CD4-positive, alpha-beta T cell (primary cell): ENCODE measurements around the gene MYO18A. TPM values are rescaled to one million over a fixed set of nuclear protein-coding genes. Genes with fewer than 3 reads are reported as not detected.
"Not testable (repeated sequence)": the region's sequence is repeated elsewhere in the genome, so short reads cannot be mapped to it uniquely, and the experiment has no call there.

ENCODE experiments used
- ATAC-seq: fragments of 200-7000 bp; cut with Tn5 transposase; one replicate; pipeline ENCODE4 v1.10.0; 2022; ENCODE audit warnings: mild to moderate bottlenecking; ENCODE audit not compliant: poor library complexity
- CTCF ChIA-PET: fragments of 350-600 bp; sonication (Branson Sonifier 250); formaldehyde crosslinking; loops from one replicate; lab custom pipeline; 2021; ENCODE audit warnings: antibody characterized with exemption, inconsistent platforms; lab: Charles Lee
- POLR2A ChIA-PET: fragments of 350-600 bp; sonication (Branson Sonifier 250); formaldehyde crosslinking; loops from one replicate; lab custom pipeline; 2021; ENCODE audit warnings: antibody characterized with exemption, inconsistent platforms; lab: Charles Lee
- DNase-seq, 14 experiments: peaks; one replicate each; pipeline ENCODE4 v3.0.0-alpha.2; 2013 to 2020; ENCODE audit warnings: mixed read lengths in 2 of 14
- H3K27ac ChIP-seq, 2 donors: one replicate each; pipeline versions ENCODE4 v1.5.1 to v1.7.0; 2013; ENCODE audit warnings: low read length in 2 of 2, low read depth in 1 of 2, mild to moderate bottlenecking in 1 of 2
- H3K27me3 ChIP-seq, 2 experiments: 1 replicate in 1 of 2; 2 replicates in 1 of 2; pipeline versions ENCODE4 v1.6.1 to v1.7.0; 2013; ENCODE audit warnings: low read length in 2 of 2, control low read depth in 1 of 2, mild to moderate bottlenecking in 1 of 2, moderate library complexity in 1 of 2; ENCODE audit not compliant: insufficient read depth in 2 of 2, control insufficient read depth in 1 of 2
- H3K36me3 ChIP-seq: one replicate; pipeline ENCODE4 v1.6.1; 2013; ENCODE audit warnings: low read length, control low read depth; ENCODE audit not compliant: insufficient read depth
- H3K4me1 ChIP-seq: one replicate; pipeline ENCODE4 v1.6.1; 2013; ENCODE audit warnings: low read length, control low read depth; ENCODE audit not compliant: insufficient read depth
- H3K4me3 ChIP-seq: one replicate; pipeline ENCODE4 v1.5.1; 2013; ENCODE audit warnings: mild to moderate bottlenecking, low read length, moderate library complexity
- H3K9me3 ChIP-seq, 2 experiments: 1 replicate in 1 of 2; 2 replicates in 1 of 2; pipeline versions ENCODE4 v1.6.1 to v1.7.0; 2013; ENCODE audit warnings: low read length in 2 of 2, mild to moderate bottlenecking in 2 of 2, control low read depth in 1 of 2, moderate library complexity in 1 of 2; ENCODE audit not compliant: control insufficient read depth in 1 of 2, insufficient read depth in 1 of 2
- H3K27ac Mint-ChIP-seq: one replicate; pipeline ENCODE4 v1.8.0; 2020; ENCODE audit warnings: mixed read lengths
- H3K27me3 Mint-ChIP-seq: one replicate; pipeline ENCODE4 v1.8.0; 2021; ENCODE audit warnings: mixed read lengths
- H3K36me3 Mint-ChIP-seq: one replicate; pipeline ENCODE4 v1.8.0; 2021; ENCODE audit warnings: low read depth, mixed read lengths
- H3K4me1 Mint-ChIP-seq: one replicate; pipeline ENCODE4 v1.8.0; 2021; ENCODE audit warnings: low read depth, mixed read lengths
- H3K4me3 Mint-ChIP-seq: one replicate; pipeline ENCODE4 v1.8.0; 2020; ENCODE audit warnings: mild to moderate bottlenecking, mixed read lengths
- H3K9me3 Mint-ChIP-seq: one replicate; pipeline ENCODE4 v1.8.0; 2020; ENCODE audit warnings: mixed read lengths
- intact Hi-C, 2 experiments: fragments of 100-400 bp; cut with DNase I in 1 of 2; cut with micrococcal nuclease in 1 of 2; formaldehyde crosslinking; loops; one replicate each; pipeline versions ENCODE4 v1.15.1 to v1.9.0; 2023 to 2025; cut with DNase I, micrococcal nuclease
- total RNA-seq, 174 experiments: library from RNA in 2 of 174; stranded (reverse) in 2 of 174; gene quantifications; one replicate each; pipeline ENCODE4 v1.2.3 and lab custom pipeline; 2021 to 2026
- TF ChIP-seq, protein P1 (sequence below): fragments of 200-600 bp; IDR thresholded peaks from one replicate; pipeline ENCODE4 v1.8.0; 2022; ENCODE audit warnings: antibody characterized with exemption, mild to moderate bottlenecking

The MYO18A gene
- total RNA-seq, 2 experiments from 2014 or later = 87.0 to 90.1 TPM

DNA sequence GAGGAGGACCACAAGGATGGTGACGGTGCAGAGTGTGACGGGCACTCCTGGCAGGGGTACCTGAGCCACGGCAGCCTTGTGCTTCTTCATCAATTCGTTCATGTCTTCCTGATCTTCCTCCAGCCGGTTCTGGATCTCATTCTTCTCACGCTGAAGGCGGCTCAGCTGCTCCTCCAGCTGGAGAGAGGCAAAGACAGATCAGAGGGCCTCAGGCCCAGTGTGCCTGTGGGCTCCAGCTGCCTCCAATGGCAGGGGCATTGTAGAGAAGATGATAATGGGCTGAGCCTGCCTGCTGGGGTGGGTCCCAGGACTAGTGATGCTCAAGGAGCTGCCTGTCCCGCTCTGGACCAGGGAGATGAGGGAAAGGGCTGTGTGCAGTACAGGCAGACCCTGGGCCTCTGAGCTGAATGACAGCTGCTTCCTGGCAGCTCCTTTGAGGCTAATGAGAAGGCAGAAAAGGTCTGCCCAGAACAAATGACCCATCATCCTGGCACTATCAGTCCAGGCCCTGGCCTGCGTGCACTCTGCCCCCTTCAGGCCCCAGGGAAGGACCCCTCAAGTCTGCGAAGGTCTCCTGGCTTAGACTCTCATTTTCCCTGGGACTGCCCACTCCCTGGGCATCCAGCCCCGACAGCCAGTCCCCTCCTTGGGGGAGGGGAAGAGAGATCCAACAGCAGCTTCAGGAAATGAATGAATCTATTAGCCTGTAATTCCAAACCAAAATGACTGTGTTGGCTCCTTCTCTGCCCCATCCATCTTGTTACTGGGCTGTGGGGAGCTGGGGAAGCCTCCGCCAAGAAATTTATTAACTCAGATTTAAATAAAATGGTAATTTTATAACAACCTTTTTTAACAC is 89.2 kb downstream of the MYO18A start:
- H3K4me1 Mint-ChIP-seq = no peaks in the 10 kb centered on the region
- intact Hi-C loops = no loop called here
- ATAC-seq (no peak), DNase-seq (no peak)
- H3K9me3 ChIP-seq = no peaks in the 10 kb centered on the region
- H3K4me1 ChIP-seq = no peaks in the 10 kb centered on the region
- H3K27me3 ChIP-seq = no peaks in the 10 kb centered on the region
- H3K36me3 Mint-ChIP-seq = peaks cover 93% of the 10 kb centered on the region
- H3K27me3 Mint-ChIP-seq = no peaks in the 10 kb centered on the region
- H3K9me3 Mint-ChIP-seq = no peaks in the 10 kb centered on the region
- TF ChIP-seq, protein P1, sequence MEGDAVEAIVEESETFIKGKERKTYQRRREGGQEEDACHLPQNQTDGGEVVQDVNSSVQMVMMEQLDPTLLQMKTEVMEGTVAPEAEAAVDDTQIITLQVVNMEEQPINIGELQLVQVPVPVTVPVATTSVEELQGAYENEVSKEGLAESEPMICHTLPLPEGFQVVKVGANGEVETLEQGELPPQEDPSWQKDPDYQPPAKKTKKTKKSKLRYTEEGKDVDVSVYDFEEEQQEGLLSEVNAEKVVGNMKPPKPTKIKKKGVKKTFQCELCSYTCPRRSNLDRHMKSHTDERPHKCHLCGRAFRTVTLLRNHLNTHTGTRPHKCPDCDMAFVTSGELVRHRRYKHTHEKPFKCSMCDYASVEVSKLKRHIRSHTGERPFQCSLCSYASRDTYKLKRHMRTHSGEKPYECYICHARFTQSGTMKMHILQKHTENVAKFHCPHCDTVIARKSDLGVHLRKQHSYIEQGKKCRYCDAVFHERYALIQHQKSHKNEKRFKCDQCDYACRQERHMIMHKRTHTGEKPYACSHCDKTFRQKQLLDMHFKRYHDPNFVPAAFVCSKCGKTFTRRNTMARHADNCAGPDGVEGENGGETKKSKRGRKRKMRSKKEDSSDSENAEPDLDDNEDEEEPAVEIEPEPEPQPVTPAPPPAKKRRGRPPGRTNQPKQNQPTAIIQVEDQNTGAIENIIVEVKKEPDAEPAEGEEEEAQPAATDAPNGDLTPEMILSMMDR = no peak
- H3K36me3 ChIP-seq = peaks cover 92% of the 10 kb centered on the region
- ChIA-PET POLR2A (no interaction called here), CTCF (interaction anchor here (1.1 to 1.5 kb wide), 2 partner anchors 25 to 125 kb away, joined by 3 to 4 read pairs; no protein-coding TSS in a partner anchor)
- H3K4me3 Mint-ChIP-seq = no peak overlapping the region
- no peak overlapping the region for H3K27ac ChIP-seq
- H3K4me3 ChIP-seq = no peak overlapping the region
- no peak overlapping the region for H3K27ac Mint-ChIP-seq

DNA sequence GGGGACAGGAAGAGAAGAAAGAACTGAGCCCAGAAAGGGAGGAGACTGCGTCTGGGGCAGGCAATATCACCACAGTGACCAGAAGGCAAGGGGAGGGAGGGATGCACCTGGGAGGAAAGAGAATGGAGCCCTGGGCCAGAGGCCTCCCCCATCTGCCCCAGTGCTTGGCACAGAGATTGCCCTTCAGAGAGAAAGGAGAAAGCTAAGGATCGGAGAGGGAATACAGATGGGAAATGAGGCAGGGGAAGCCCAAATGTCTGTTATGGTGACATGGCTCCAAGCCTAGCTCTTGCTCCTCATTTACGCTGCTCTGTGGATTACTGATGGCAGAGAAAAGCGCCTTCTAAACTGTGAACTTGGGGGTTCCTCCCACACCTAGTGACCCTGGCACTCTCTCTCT is 90.1 kb downstream of the MYO18A start:
- ATAC-seq (no peak), DNase-seq (no peak)
- intact Hi-C loops = no loop called here
- CTCF ChIA-PET = interaction anchor here (1.1 to 1.5 kb wide), 2 partner anchors 26 to 124 kb away, joined by 3 to 4 read pairs; no protein-coding TSS in a partner anchor
- POLR2A ChIA-PET = no interaction called here
- no peaks in the 10 kb centered on the region for H3K27me3 Mint-ChIP-seq
- Histone ChIP-seq H3K27me3 (no peaks in the 10 kb centered on the region), H3K27ac (no peak overlapping the region), H3K9me3 (no peaks in the 10 kb centered on the region), H3K36me3 (peaks cover 92% of the 10 kb centered on the region), H3K4me3 (no peak overlapping the region), H3K4me1 (no peaks in the 10 kb centered on the region)
- no peak overlapping the region for H3K27ac Mint-ChIP-seq
- no peaks in the 10 kb centered on the region for H3K9me3 Mint-ChIP-seq
- TF ChIP-seq, protein P1 = no peak
- H3K4me1 Mint-ChIP-seq = no peaks in the 10 kb centered on the region
- H3K4me3 Mint-ChIP-seq = no peak overlapping the region
- H3K36me3 Mint-ChIP-seq = peaks cover 88% of the 10 kb centered on the region

DNA sequence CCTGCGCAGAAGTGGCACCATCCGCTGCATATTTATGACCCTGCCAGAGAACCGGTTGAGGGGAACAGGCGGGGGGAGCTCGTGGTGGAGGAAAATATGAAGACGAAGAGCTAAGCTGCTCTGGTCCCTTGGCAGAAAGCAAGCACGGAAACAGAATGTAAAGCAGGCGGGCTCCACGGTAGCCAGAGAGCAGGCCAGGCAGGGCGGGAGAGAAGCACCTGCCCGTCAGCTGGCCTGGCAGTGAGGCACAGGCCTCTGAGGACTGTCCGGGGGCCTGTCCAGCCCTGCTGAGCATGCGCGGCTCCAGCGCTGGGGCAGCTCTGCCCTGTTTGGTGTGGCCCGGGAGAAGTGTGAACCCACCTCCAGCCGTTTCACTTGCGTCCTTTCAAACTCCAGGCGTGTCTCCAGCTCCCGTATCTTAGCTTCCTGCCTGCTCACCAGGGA is 90.6 kb downstream of the MYO18A start:
- Mint-ChIP-seq H3K9me3 (no peaks in the 10 kb centered on the region), H3K4me3 (no peak overlapping the region), H3K27ac (no peak overlapping the region), H3K36me3 (peaks cover 88% of the 10 kb centered on the region), H3K4me1 (no peaks in the 10 kb centered on the region), H3K27me3 (no peaks in the 10 kb centered on the region)
- intact Hi-C loops = no loop called here
- peaks cover 92% of the 10 kb centered on the region for H3K36me3 ChIP-seq
- H3K9me3 ChIP-seq = no peaks in the 10 kb centered on the region
- CTCF ChIA-PET = interaction anchor here (1.1 kb wide), 1 partner anchor 124 kb away, joined by 3 read pairs; no protein-coding TSS in a partner anchor
- H3K27me3 ChIP-seq = no peaks in the 10 kb centered on the region
- ATAC-seq = no peak
- H3K27ac ChIP-seq = no peak overlapping the region
- POLR2A ChIA-PET = no interaction called here
- TF ChIP-seq, protein P1 = no peak
- H3K4me3 ChIP-seq = no peak overlapping the region
- no peaks in the 10 kb centered on the region for H3K4me1 ChIP-seq
- no peak for DNase-seq

DNA sequence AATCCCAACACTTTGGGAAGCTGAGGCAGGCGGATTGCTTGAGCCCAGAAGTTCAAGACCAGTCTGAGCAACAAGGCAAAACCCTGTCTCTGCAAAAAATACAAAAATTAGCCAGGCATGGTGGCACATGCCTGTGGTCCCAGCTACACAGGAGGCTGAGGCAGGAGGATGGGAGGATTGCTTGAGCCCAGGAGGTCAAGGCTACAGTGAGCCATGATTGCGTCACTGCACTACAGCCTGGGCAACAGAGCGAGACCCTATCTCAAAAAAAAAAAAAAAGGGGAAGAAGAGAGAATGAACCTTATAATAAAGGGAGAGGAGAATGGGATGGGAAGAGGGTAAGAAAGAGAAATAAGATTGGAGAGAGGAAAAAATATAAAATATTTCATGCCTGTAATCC is 91.4 kb downstream of the MYO18A start:
- CTCF ChIA-PET, H3K27me3 ChIP-seq, H3K27ac Mint-ChIP-seq: not testable (repeated sequence)

More for the DNA sequence above, 91.4 kb downstream of the MYO18A start:
- H3K4me3 ChIP-seq, H3K4me1 Mint-ChIP-seq, H3K4me1 ChIP-seq, H3K27me3 Mint-ChIP-seq, H3K4me3 Mint-ChIP-seq, DNase-seq, intact Hi-C loops, H3K9me3 Mint-ChIP-seq, H3K27ac ChIP-seq, ATAC-seq, H3K9me3 ChIP-seq, POLR2A ChIA-PET: not testable (repeated sequence)
- peaks cover 88% of the 10 kb centered on the region for H3K36me3 Mint-ChIP-seq
- H3K36me3 ChIP-seq = peaks cover 92% of the 10 kb centered on the region
